Osteoblast (primary cell): ENCODE measurements around the gene LORICRIN. TPM values are rescaled to one million over a fixed set of nuclear protein-coding genes. Genes with fewer than 3 reads are reported as not detected.

Source experiments
- DNase-seq: peaks from one replicate; pipeline ENCODE4 v3.0.0; 2011; ENCODE audit warnings: low spot score, mixed read lengths; ENCODE audit not compliant: insufficient read length; ENCODE audit errors: missing footprints
- H2AFZ ChIP-seq: 2 replicates; pipeline ENCODE4 v1.6.0; 2011; ENCODE audit warnings: mild to moderate bottlenecking, low read length
- H3K27ac ChIP-seq: 2 replicates; pipeline ENCODE4 v1.5.1; 2011; ENCODE audit warnings: mild to moderate bottlenecking, low read depth, low read length, moderate library complexity
- H3K27me3 ChIP-seq: 2 replicates; pipeline ENCODE4 v1.6.0; 2012; ENCODE audit warnings: mild to moderate bottlenecking, control low read depth, inconsistent platforms, low read length, moderate library complexity; ENCODE audit not compliant: insufficient read depth
- H3K36me3 ChIP-seq: 2 replicates; pipeline ENCODE4 v1.5.1; 2011; ENCODE audit warnings: mild to moderate bottlenecking, low read length, control low read depth, moderate library complexity; ENCODE audit not compliant: insufficient read depth
- H3K4me1 ChIP-seq: 2 replicates; pipeline ENCODE4 v1.5.1; 2011; ENCODE audit warnings: mild to moderate bottlenecking, low read length, control low read depth, moderate library complexity; ENCODE audit not compliant: insufficient read depth
- H3K4me2 ChIP-seq: 2 replicates; pipeline ENCODE4 v1.6.0; 2011; ENCODE audit warnings: mild to moderate bottlenecking, low read length; ENCODE audit not compliant: insufficient read depth
- H3K4me3 ChIP-seq: fragments of 200-600 bp; sonication (generic); 3 replicates; pipeline ENCODE4 v1.5.1; 2012; ENCODE audit warnings: mild to moderate bottlenecking, low read length, inconsistent platforms; ENCODE audit not compliant: insufficient read depth
- H3K79me2 ChIP-seq: 2 replicates; pipeline ENCODE4 v1.6.0; 2012; ENCODE audit warnings: mild to moderate bottlenecking, low read length, control low read depth, inconsistent platforms; ENCODE audit not compliant: insufficient read depth
- H3K9me3 ChIP-seq: 2 replicates; pipeline ENCODE4 v1.5.1; 2011; ENCODE audit warnings: low read depth, low read length, control low read depth
- H4K20me1 ChIP-seq: 2 replicates; pipeline ENCODE4 v1.6.0; 2012; ENCODE audit warnings: mild to moderate bottlenecking, low read length, control low read depth; ENCODE audit not compliant: insufficient read depth
- total RNA-seq: library from RNA; depleted of rRNA; stranded (reverse); fragments of >200 nt; gene quantifications from 2 replicates; pipeline ENCODE4 v1.2.3, GENCODE V29; 2012
- TF ChIP-seq, protein P1 (sequence below): IDR thresholded peaks from 2 replicates; pipeline ENCODE4 v1.5.1; 2011; ENCODE audit warnings: mild to moderate bottlenecking, low read depth, low read length, moderate library complexity; ENCODE audit errors: extremely low read depth

LORICRIN gene
- total RNA-seq, 1 donor: not detected

DNA sequence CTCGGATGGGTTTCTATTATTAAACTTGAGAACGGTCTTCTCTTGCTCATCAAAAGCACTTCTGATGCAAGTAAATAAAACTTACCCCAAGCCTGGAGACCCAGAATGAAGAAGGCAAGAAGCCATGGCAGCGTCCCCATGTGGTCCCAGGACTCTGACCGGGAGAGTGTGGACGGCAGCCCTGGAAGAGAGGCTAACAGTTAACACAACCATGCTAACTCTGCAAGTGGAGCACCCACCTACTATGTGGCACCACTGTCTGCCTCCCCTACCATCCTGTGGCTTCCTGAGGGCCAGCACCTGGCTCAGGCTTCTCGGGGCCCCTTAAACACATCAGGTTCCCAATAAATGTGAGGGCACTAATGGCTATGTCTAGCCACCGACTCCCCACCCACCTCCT lies 51.0 kb downstream of the LORICRIN start:
- Histone ChIP-seq H3K4me3 (no peak overlapping the region), H4K20me1 (no peaks in the 10 kb centered on the region), H3K79me2 (no peaks in the 10 kb centered on the region), H3K9me3 (no peaks in the 10 kb centered on the region), H3K4me1 (no peaks in the 10 kb centered on the region), H3K27ac (no peak overlapping the region), H3K36me3 (no peaks in the 10 kb centered on the region), H3K27me3 (no peaks in the 10 kb centered on the region), H2AFZ (no peak overlapping the region), H3K4me2 (no peak overlapping the region)
- TF ChIP-seq, protein P1, sequence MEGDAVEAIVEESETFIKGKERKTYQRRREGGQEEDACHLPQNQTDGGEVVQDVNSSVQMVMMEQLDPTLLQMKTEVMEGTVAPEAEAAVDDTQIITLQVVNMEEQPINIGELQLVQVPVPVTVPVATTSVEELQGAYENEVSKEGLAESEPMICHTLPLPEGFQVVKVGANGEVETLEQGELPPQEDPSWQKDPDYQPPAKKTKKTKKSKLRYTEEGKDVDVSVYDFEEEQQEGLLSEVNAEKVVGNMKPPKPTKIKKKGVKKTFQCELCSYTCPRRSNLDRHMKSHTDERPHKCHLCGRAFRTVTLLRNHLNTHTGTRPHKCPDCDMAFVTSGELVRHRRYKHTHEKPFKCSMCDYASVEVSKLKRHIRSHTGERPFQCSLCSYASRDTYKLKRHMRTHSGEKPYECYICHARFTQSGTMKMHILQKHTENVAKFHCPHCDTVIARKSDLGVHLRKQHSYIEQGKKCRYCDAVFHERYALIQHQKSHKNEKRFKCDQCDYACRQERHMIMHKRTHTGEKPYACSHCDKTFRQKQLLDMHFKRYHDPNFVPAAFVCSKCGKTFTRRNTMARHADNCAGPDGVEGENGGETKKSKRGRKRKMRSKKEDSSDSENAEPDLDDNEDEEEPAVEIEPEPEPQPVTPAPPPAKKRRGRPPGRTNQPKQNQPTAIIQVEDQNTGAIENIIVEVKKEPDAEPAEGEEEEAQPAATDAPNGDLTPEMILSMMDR: no peak
- no peak for DNase-seq

Other genes with a start within 250 kb of the LORICRIN start
- gene SPRR1B, start 228.5 kb upstream of the LORICRIN start, total RNA-seq: not detected in 2 replicates
- not detected in 2 replicates for gene SPRR2D, start 218.6 kb upstream of the LORICRIN start, total RNA-seq
- gene SPRR2A, start 202.2 kb upstream of the LORICRIN start, total RNA-seq: not detected in 2 replicates
- gene SPRR2B, start 188.1 kb upstream of the LORICRIN start, total RNA-seq: not detected in 2 replicates
- gene SPRR2E, start 165.2 kb upstream of the LORICRIN start, total RNA-seq: not detected in 2 replicates
- gene SPRR2F, start 146.2 kb upstream of the LORICRIN start, total RNA-seq: not detected in 2 replicates
- not detected in 2 replicates for gene SPRR2G, start 108.8 kb upstream of the LORICRIN start, total RNA-seq
- gene LELP1, start 56.3 kb upstream of the LORICRIN start, total RNA-seq: not detected in 2 replicates
- not detected in 2 replicates for gene PRR9, start 42.1 kb upstream of the LORICRIN start, total RNA-seq
- gene PGLYRP3, start 53.3 kb downstream of the LORICRIN start, total RNA-seq: not detected in 2 replicates
- gene PGLYRP4, start 89.2 kb downstream of the LORICRIN start, total RNA-seq: not detected in 2 replicates
- gene S100A9, start 98.2 kb downstream of the LORICRIN start, total RNA-seq: 0.36 and 0.59 TPM in 2 replicates
- gene S100A12, start 115.9 kb downstream of the LORICRIN start, total RNA-seq: not detected in 2 replicates
- gene S100A8, start 131.4 kb downstream of the LORICRIN start, total RNA-seq: not detected in 2 replicates
- not detected in 2 replicates for gene S100A7A, start 156.8 kb downstream of the LORICRIN start, total RNA-seq
- gene S100A7, start 201.0 kb downstream of the LORICRIN start, total RNA-seq: not detected in 2 replicates